Parathyroid adenoma (tissue), 2 donors: Measurements from ENCODE around the gene WWC1.
A peak's percentile ranks its signal among the peaks of the same experiment; 100 is the strongest.

Experiments
- H2AFZ ChIP-seq: fragments of 300-600 bp; sonication (generic); one replicate; pipeline ENCODE4 v1.7.0; 2017; ENCODE audit warnings: antibody characterized with exemption, mild to moderate bottlenecking
- H3K27ac ChIP-seq: fragments of 300-600 bp; sonication (generic); one replicate; pipeline ENCODE4 v1.7.0; 2017
- H3K27me3 ChIP-seq: fragments of 300-600 bp; sonication (generic); one replicate; pipeline ENCODE4 v1.7.0; 2017; ENCODE audit warnings: low read length; ENCODE audit not compliant: control insufficient read depth, insufficient read depth
- H3K36me3 ChIP-seq: fragments of 300-600 bp; sonication (generic); one replicate; pipeline ENCODE4 v1.7.0; 2017; ENCODE audit warnings: low read length; ENCODE audit not compliant: control insufficient read depth, insufficient read depth
- H3K4me1 ChIP-seq: fragments of 300-600 bp; sonication (generic); one replicate; pipeline ENCODE4 v1.7.0; 2017; ENCODE audit warnings: control low read depth
- H3K4me2 ChIP-seq: fragments of 300-600 bp; sonication (generic); one replicate; pipeline ENCODE4 v1.7.0; 2017; ENCODE audit warnings: low read length
- H3K4me3 ChIP-seq: fragments of 300-600 bp; sonication (generic); one replicate; pipeline ENCODE4 v1.7.0; 2017; ENCODE audit warnings: low read depth, low read length
- H3K79me2 ChIP-seq: fragments of 300-600 bp; sonication (generic); one replicate; pipeline ENCODE4 v1.7.0; 2017; ENCODE audit warnings: control low read depth
- H3K9ac ChIP-seq: fragments of 300-600 bp; sonication (generic); one replicate; pipeline ENCODE4 v1.7.0; 2017; ENCODE audit warnings: mild to moderate bottlenecking
- H3K9me3 ChIP-seq: fragments of 300-600 bp; sonication (generic); one replicate; pipeline ENCODE4 v1.7.0; 2017; ENCODE audit warnings: low read length; ENCODE audit not compliant: control insufficient read depth
- TF ChIP-seq, protein P1 (sequence below): fragments of 300-600 bp; sonication (generic); IDR thresholded peaks from one replicate; pipeline ENCODE4 v1.7.0; 2017; ENCODE audit warnings: antibody characterized with exemption, mild to moderate bottlenecking
- donor health status: primary hyperparathyroidism.

WWC1 gene

GRCh38 chr5:168311061-168311566 lies 19.7 kb downstream of the WWC1 start:
- Histone ChIP-seq H3K9ac (no peak overlapping the region), H3K27ac (no peak overlapping the region), H3K9me3 (no peaks in the 10 kb centered on the region), H3K4me1 (peaks cover 9% of the 10 kb centered on the region), H3K4me2 (no peak overlapping the region), H3K27me3 (no peaks in the 10 kb centered on the region), H3K36me3 (no peaks in the 10 kb centered on the region), H3K4me3 (no peak overlapping the region), H2AFZ (no peak overlapping the region), H3K79me2 (peaks cover 11% of the 10 kb centered on the region)
- TF ChIP-seq, protein P1, sequence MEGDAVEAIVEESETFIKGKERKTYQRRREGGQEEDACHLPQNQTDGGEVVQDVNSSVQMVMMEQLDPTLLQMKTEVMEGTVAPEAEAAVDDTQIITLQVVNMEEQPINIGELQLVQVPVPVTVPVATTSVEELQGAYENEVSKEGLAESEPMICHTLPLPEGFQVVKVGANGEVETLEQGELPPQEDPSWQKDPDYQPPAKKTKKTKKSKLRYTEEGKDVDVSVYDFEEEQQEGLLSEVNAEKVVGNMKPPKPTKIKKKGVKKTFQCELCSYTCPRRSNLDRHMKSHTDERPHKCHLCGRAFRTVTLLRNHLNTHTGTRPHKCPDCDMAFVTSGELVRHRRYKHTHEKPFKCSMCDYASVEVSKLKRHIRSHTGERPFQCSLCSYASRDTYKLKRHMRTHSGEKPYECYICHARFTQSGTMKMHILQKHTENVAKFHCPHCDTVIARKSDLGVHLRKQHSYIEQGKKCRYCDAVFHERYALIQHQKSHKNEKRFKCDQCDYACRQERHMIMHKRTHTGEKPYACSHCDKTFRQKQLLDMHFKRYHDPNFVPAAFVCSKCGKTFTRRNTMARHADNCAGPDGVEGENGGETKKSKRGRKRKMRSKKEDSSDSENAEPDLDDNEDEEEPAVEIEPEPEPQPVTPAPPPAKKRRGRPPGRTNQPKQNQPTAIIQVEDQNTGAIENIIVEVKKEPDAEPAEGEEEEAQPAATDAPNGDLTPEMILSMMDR: no peak

GRCh38 chr5:168312606-168313295 lies 21.3 kb downstream of the WWC1 start:
- TF ChIP-seq, protein P1: no peak
- Histone ChIP-seq H3K27ac (no peak overlapping the region), H3K4me2 (no peak overlapping the region), H3K36me3 (no peaks in the 10 kb centered on the region), H3K27me3 (no peaks in the 10 kb centered on the region), H3K4me1 (peaks cover 19% of the 10 kb centered on the region), H2AFZ (no peak overlapping the region), H3K9me3 (no peaks in the 10 kb centered on the region), H3K4me3 (no peak overlapping the region), H3K9ac (no peak overlapping the region), H3K79me2 (peaks cover 18% of the 10 kb centered on the region)

DNA sequence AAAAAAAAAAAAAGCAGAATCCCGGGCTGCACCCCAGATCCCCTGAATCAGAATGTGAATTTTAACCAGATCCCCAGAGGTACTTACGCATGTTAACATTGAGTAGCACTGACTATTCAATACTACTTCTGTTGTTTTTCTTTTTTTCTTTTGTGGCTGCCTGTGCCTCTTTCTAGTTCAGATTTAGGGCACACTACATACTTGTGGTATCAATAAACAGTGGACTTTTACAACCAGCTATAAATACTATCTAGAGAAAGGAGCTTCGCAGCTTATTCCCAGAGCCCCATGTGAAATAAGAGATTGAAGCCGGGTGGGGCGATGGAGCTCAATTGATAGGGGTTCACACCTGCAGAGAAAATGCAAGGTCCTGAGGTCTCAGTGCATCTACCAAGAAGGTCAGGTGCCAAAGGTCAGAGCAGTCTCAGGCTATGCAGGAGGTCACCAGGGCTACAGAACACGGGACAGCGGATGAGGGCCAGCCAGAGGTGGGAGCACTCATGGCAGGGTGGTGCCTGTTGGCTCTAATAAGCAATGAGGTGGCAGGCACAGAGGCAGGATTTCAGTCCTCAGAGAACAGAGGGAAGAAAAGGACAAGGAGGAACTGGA lies 22.3 kb downstream of the WWC1 start:
- Histone ChIP-seq H3K27me3 (no peaks in the 10 kb centered on the region), H3K79me2 (peaks cover 22% of the 10 kb centered on the region), H3K4me3 (no peak overlapping the region), H3K27ac (no peak overlapping the region), H3K36me3 (no peaks in the 10 kb centered on the region), H3K4me1 (peaks cover 22% of the 10 kb centered on the region), H3K9me3 (no peaks in the 10 kb centered on the region), H2AFZ (no peak overlapping the region), H3K4me2 (no peak overlapping the region), H3K9ac (no peak overlapping the region)
- TF ChIP-seq, protein P1: no peak

GRCh38 chr5:168314735-168315411 lies 23.4 kb downstream of the WWC1 start:
- Histone ChIP-seq H3K36me3 (no peaks in the 10 kb centered on the region), H2AFZ (peak overlapping the region; percentile 51), H3K79me2 (peaks cover 23% of the 10 kb centered on the region), H3K9me3 (no peaks in the 10 kb centered on the region), H3K27ac (no peak overlapping the region), H3K9ac (no peak overlapping the region), H3K4me2 (no peak overlapping the region), H3K4me1 (peaks cover 22% of the 10 kb centered on the region), H3K27me3 (no peaks in the 10 kb centered on the region), H3K4me3 (no peak overlapping the region)
- TF ChIP-seq, protein P1: no peak
